ENCODE results near the gene HS1BP3.

GRCh38 chr2:20631617-20632307 lies 19.1 kb downstream of the HS1BP3 start:
- no peak for TF ChIP-seq POLR2A (IDR thresholded peaks at IDR 0.05; ENCODE audit: low read depth, low read length)
- TF ChIP-seq CTCF (conservative IDR thresholded peaks at IDR 0.05; ENCODE audit: low read depth, low read length): no peak
- no peak for TF ChIP-seq ELK1 (IDR thresholded peaks at IDR 0.05; ENCODE audit: borderline replicate concordance, low read depth, low read length)
- TF ChIP-seq USF2 (IDR thresholded peaks at IDR 0.05; ENCODE audit: low read depth, low read length): no peak
- TF ChIP-seq MAFK (IDR thresholded peaks at IDR 0.05; ENCODE audit: low read depth, low read length): no peak
- no peak for TF ChIP-seq CEBPB (IDR thresholded peaks at IDR 0.05; ENCODE audit: low read depth, low read length)
- no peak for TF ChIP-seq RAD21 (IDR thresholded peaks at IDR 0.05; ENCODE audit: low read length)
- TF ChIP-seq RFX5 (IDR thresholded peaks at IDR 0.05; ENCODE audit: low read depth, low read length): no peak
- no peak for TF ChIP-seq BHLHE40 (IDR thresholded peaks at IDR 0.05; ENCODE audit: low read depth, low read length)
- TF ChIP-seq NFE2L2 (IDR thresholded peaks at IDR 0.05; ENCODE audit: low read depth, low read length): no peak
